GM12873 (cell line): Measurements from ENCODE around the gene ATP2B2.

Experiments
- TF ChIP-seq, protein P1 (sequence below): IDR thresholded peaks from 2 replicates; pipeline ENCODE4 v1.5.1; 2012; ENCODE audit warnings: low read depth, mild to moderate bottlenecking, moderate library complexity, low read length, control low read depth; ENCODE audit not compliant: insufficient read depth; ENCODE audit errors: missing control alignments

Gene ATP2B2

DNA sequence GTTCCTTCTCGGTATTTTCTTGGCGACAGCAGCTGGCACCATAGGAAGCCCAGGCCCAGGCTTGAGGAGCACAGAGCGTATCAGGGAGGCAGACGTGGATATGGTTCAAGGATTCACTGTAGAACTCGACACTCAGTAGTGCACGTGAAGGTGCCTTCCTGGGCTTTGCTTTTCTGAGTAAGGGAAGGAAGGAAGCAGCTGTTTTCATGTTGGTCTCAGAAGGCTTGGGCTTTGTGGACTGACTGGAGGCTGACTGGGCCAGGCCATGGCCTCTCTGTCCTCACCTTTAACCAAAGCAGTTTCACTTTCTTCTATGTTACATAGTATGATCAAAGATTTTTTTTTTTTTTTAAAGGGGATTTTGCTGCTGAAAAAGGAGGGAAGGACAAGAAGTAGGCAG is 205.7 kb downstream of the ATP2B2 start:
- TF ChIP-seq, protein P1, sequence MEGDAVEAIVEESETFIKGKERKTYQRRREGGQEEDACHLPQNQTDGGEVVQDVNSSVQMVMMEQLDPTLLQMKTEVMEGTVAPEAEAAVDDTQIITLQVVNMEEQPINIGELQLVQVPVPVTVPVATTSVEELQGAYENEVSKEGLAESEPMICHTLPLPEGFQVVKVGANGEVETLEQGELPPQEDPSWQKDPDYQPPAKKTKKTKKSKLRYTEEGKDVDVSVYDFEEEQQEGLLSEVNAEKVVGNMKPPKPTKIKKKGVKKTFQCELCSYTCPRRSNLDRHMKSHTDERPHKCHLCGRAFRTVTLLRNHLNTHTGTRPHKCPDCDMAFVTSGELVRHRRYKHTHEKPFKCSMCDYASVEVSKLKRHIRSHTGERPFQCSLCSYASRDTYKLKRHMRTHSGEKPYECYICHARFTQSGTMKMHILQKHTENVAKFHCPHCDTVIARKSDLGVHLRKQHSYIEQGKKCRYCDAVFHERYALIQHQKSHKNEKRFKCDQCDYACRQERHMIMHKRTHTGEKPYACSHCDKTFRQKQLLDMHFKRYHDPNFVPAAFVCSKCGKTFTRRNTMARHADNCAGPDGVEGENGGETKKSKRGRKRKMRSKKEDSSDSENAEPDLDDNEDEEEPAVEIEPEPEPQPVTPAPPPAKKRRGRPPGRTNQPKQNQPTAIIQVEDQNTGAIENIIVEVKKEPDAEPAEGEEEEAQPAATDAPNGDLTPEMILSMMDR = no peak

DNA sequence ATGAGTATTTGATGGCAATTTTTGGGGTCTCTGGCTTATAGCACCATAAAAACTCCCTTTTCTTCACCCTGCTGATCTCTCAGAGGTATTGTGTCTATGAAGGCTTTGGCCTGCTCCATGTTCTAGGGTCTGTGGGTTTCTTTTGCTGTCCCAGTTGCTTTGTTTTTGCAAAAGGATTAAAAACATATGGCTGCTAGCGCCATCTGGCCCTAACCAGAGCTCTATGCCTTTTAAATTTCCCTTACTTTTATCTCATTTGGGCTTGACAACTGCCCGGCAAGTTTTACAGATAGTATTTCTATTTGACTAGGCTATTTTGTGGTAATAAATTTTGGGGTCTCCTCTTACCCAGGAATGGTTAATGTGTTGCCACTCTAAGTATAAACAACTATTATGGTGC is 206.2 kb downstream of the ATP2B2 start:
- TF ChIP-seq, protein P1 = no peak

DNA sequence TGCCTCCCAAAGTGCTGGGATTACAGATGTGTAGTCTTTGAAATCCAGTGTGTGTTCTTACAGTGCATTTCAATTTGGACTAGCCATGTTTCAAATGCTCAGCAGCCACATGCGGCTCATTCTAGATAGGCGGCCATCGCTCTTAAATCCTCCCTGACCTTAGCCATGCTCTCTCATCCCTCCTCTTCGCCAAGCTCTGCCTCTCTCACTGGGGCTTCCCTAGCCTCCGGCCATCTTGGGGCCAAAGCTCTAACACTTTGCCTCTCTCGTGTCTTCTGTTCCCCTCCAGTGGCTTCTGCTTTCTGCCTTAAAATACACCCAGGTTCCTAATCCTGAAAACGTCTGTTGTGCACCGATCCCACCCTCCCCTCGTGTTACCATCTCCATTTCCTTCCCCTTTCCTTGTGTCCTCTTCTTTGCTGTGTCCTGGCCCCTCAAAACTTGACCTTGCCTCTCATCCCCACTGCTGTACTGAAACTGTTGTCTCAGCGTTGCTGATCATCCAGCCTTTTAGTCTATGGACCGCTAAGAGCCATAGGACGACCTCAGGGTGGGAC is 211.3 kb downstream of the ATP2B2 start:
- TF ChIP-seq, protein P1 = no peak

DNA sequence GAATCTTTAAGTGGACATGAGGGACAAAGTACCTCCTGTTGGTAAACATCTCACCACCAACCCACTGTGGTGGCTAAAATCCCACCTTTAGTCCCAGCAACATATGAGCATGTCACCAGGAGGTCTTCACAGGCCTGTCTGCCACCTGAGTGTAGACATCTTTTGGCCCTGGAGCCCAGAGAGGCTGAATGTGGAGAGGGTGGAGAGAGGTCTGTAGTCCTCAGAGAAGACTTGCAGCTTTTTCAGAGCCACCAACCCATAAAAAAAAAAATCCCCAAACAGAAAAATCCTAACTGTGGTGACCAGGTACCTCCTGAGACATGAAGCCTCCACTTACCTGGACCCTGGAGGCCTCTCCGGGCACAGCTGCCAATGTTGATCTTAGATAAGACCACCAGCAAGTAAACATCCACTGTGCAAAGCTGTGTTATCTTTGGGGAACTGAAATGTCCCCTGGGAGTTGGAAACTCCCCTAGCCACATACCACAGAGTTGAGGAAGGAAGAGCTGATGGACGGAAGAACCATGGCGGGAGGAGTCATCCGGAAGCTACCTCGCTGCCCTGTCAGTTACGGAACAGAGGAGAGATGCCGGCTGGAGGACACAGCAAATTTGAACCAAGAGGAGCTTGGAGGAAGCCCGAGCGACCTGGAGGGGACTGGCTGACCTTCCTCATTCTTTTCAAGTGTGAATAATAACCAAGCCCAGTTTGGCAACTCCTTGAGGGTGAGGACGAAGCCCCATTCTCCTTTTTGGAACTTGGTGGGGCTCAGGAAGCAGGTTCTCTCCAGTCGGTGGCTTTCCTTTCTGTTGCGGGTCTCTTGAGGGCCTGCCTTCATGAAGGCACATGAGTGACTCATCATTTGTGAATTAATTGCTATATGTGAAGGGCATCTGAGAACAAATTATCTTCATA is 212.6 kb downstream of the ATP2B2 start, which contains the start of gene GHRL:
GHRL (minus strand) TSS at position 443 of the 915 bp plus-strand sequence. CDS start 2,767 bp downstream, outside the sequence.
- TF ChIP-seq, protein P1 = no peak

DNA sequence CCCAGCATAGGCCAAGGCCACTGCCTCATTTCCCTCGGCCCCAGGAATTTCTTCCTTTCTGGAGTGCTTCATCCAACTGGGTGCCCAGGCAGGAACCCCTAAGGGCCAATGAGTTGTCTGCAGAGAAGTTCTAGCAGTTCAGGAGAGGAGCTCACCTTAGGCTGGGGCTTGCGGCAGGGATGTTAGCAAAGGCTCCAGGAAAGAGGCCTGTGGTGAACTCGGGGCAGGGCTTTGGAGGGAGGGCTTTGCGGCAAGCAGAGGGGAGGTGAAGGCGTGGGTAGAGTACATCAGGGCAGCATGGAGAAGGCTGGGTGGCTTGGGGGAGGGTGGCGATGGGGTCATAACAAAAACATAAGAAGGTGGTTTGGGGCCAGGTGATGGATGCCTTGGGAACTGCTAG is 213.7 kb downstream of the ATP2B2 start:
- TF ChIP-seq, protein P1 = no peak

DNA sequence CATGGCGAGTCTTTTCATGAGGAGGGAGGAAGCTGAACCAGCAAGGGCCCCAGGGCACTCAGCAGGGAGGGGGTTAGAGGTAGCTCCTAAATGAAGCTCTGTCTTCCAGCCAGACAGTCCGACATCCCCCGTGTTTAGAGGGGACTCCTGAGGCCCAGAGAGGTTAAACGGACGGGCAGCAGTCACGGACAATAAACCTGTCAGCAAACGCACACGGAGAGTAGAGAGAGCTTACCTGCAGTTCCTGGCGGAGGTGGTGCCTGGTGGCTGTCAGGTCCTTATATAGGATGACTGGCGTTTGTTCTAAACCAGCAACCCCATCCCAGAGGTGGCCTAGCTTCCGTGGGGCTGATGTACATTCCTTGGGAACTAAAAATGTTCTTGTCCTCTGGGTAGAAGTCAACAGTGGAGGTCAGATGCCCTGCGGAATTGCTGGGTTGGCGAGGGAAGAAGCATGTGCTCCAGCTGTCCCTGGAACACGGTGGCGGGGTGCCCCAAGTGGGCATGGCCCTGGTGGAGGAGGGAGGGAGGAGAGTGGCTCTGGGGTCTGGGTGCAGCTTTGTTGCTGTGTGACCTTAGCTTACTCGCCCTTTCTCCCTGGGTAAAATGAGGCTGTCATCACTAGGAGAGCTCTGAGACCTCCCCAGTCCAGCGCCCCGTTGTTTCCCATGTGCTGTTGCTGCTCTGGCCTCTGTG is 214.8 kb downstream of the ATP2B2 start:
- TF ChIP-seq, protein P1 = no peak
